Glutamatergic neuron (in vitro differentiated cells): ENCODE data around the gene SCN4A. TPM values are rescaled to one million over a fixed set of nuclear protein-coding genes. Genes with fewer than 3 reads are reported as not detected.
A peak's percentile ranks its signal among the peaks of the same experiment; 100 is the strongest.

Experiments used
- DNase-seq: peaks from one replicate; pipeline ENCODE4 v3.0.0; 2022
- H3K27ac Mint-ChIP-seq: one replicate; pipeline ENCODE4 v1.8.0; 2020; ENCODE audit warnings: mild to moderate bottlenecking, mixed read lengths, inconsistent platforms; ENCODE audit not compliant: unreplicated experiment
- H3K27me3 Mint-ChIP-seq: one replicate; pipeline ENCODE4 v1.8.0; 2020; ENCODE audit warnings: mild to moderate bottlenecking, moderate library complexity, mixed read lengths, inconsistent platforms; ENCODE audit not compliant: unreplicated experiment
- H3K36me3 Mint-ChIP-seq: one replicate; pipeline ENCODE4 v1.8.0; 2020; ENCODE audit warnings: mild to moderate bottlenecking, mixed read lengths, inconsistent platforms; ENCODE audit not compliant: unreplicated experiment
- H3K4me1 Mint-ChIP-seq: one replicate; pipeline ENCODE4 v1.8.0; 2020; ENCODE audit warnings: mild to moderate bottlenecking, low read depth, mixed read lengths, inconsistent platforms; ENCODE audit not compliant: unreplicated experiment
- H3K4me3 Mint-ChIP-seq: one replicate; pipeline ENCODE4 v1.8.0; 2020; ENCODE audit warnings: mild to moderate bottlenecking, mixed read lengths, inconsistent platforms; ENCODE audit not compliant: unreplicated experiment
- H3K9me3 Mint-ChIP-seq: one replicate; pipeline ENCODE4 v1.8.0; 2020; ENCODE audit warnings: mild to moderate bottlenecking, moderate library complexity, mixed read lengths, inconsistent platforms; ENCODE audit not compliant: unreplicated experiment
- total RNA-seq: library from RNA; stranded (reverse); fragmentation: NEBNext Ultra II Directional; extraction: Animal tissue kit (Norgen Biotek cat#: 25700); gene quantifications from one replicate; pipeline ENCODE4 v1.2.1, GENCODE V29; 2021; ENCODE audit not compliant: unreplicated experiment
- TF ChIP-seq, protein P1 (sequence below): fragments of 200-600 bp; sonication (generic); IDR thresholded peaks from one replicate; pipeline ENCODE4 v1.5.0; 2021; ENCODE audit not compliant: partially characterized antibody, unreplicated experiment

Gene SCN4A
- total RNA-seq, 1 donor from 2014 or later, result 7.9 TPM

DNA sequence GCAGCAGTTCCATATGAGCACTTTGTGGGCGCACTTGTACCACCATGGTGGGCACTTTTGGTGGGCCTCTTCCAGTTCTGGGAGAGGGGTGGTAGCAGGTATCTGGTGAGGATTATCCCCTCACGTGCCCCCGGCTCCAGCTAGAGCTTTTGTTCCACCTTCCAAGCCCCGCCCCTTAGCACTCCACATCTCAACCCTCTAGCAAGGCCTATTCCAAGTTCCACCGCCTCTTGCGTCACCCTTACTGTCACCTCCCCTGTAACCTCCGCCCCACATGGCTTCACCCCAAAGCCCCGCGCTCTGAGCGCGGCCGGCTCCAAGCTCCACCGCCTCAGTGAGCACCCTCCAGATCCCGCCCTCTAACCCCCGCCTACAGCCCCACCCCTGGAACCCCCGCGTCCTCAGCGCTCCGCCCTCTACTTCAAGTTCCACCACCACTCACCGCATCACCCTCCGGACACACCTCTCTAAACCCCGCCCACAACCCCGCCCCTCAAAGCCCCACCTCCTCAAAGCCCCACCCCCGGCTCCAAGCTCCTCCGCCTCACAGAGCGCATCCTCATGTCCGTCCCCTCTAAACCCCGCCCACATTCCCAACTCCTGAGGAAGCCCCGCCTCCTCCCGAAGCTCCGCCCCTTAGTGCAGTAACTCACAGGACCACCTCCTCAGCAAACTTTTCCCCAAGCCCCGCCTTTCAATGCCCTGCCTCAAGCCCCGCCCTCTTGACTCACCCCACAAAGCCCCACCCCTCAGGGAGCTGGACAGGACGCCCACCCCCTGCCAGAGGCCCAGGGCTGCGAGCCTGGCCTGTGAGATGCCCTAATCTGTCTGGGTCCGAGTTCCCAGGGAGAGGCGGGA is 11.1 kb downstream of the SCN4A start:
- Mint-ChIP-seq H3K9me3 (peaks cover 2% of the 10 kb centered on the region), H3K4me3 (peak overlapping the region; percentile 61), H3K27ac (no peak overlapping the region), H3K27me3 (no peaks in the 10 kb centered on the region), H3K4me1 (peaks cover 7% of the 10 kb centered on the region), H3K36me3 (no peaks in the 10 kb centered on the region)
- peak; percentile 74 for DNase-seq
- TF ChIP-seq, protein P1, sequence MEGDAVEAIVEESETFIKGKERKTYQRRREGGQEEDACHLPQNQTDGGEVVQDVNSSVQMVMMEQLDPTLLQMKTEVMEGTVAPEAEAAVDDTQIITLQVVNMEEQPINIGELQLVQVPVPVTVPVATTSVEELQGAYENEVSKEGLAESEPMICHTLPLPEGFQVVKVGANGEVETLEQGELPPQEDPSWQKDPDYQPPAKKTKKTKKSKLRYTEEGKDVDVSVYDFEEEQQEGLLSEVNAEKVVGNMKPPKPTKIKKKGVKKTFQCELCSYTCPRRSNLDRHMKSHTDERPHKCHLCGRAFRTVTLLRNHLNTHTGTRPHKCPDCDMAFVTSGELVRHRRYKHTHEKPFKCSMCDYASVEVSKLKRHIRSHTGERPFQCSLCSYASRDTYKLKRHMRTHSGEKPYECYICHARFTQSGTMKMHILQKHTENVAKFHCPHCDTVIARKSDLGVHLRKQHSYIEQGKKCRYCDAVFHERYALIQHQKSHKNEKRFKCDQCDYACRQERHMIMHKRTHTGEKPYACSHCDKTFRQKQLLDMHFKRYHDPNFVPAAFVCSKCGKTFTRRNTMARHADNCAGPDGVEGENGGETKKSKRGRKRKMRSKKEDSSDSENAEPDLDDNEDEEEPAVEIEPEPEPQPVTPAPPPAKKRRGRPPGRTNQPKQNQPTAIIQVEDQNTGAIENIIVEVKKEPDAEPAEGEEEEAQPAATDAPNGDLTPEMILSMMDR, result no peak

DNA sequence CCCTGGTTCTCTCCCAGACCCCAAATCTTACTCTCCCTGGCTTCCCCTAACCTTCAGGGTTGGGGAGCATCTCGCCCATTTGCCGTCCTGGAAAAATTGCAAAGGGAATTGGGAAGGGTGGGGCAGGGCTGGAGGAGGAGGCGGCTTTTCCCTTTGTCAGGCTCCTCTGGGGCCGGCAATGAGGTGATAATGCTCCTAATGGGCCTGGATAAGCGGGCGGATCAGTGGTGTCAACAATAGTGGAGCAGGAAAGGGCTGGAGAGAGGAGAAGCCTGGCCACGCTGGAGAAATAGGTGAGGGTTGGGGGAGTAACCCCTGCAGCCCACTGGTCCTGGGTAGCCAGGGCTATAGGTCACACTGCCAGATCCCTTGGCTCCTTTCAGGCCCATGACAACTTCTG is 12.3 kb downstream of the SCN4A start:
- H3K9me3 Mint-ChIP-seq, result peaks cover 2% of the 10 kb centered on the region
- H3K27me3 Mint-ChIP-seq, result no peaks in the 10 kb centered on the region
- DNase-seq, result no peak
- H3K4me1 Mint-ChIP-seq, result peaks cover 7% of the 10 kb centered on the region
- H3K36me3 Mint-ChIP-seq, result no peaks in the 10 kb centered on the region
- peak overlapping the region; percentile 57 for H3K4me3 Mint-ChIP-seq
- TF ChIP-seq, protein P1, result no peak
- H3K27ac Mint-ChIP-seq, result no peak overlapping the region

DNA sequence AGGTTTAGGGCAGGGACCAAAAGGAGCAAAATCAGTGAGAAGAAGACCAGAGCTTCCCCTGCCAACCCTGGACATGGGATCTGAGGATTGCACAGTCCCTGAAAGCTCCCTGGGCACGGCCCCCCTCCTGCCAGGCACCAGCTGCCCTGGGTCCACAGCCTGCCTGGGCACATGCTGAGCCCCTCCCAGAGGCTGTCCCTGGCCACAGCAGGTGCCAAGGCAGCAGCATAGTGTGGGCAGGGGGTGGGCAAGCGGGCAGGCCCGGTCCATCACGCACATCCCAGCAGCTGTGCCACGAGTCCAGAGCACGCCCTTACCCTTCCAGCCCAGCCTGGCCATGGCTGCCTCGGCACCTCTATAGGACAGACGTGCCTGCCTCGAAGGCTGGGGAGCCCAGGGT is 12.7 kb downstream of the SCN4A start:
- DNase-seq, result no peak
- Mint-ChIP-seq H3K4me3 (peak overlapping the region; percentile 34), H3K36me3 (no peaks in the 10 kb centered on the region), H3K9me3 (peaks cover 2% of the 10 kb centered on the region), H3K27ac (no peak overlapping the region), H3K27me3 (no peaks in the 10 kb centered on the region), H3K4me1 (peaks cover 7% of the 10 kb centered on the region)
- TF ChIP-seq, protein P1, result no peak

DNA sequence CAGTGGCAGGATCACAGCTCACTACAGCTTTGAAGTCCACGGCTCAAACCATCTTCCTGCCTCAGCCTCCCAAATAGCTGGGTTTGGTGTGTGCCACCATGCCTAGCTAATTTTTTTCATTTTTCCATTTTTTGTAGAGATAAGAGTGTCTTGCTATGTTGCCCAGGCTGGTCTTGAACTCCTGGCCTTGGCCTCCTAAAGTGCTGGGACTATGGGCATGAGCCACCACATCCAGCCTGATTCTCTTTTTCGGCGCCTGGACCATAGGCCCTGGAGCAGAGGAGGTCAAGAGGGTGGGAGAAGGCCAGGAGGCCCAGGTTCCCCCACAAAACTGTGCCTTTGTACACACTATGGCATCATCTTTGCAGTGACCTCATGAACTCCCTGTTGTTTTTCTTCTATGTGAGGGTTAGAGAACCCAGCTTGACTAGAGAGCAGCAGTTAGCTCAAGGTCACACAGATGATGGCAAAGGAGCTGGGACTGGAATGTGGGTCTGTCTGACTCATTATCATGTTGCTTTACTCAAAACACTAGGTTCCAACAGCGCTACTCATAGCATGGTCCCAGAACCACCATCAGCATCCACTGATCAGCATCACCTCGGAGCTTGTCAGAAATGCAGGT is 16.3 kb downstream of the SCN4A start:
- TF ChIP-seq, protein P1, result no peak
- no peaks in the 10 kb centered on the region for H3K27me3 Mint-ChIP-seq
- H3K36me3 Mint-ChIP-seq, result no peaks in the 10 kb centered on the region
- peaks cover 11% of the 10 kb centered on the region for H3K4me1 Mint-ChIP-seq
- no peak overlapping the region for H3K27ac Mint-ChIP-seq
- no peak overlapping the region for H3K4me3 Mint-ChIP-seq
- H3K9me3 Mint-ChIP-seq, result peaks cover 2% of the 10 kb centered on the region
- DNase-seq, result no peak

DNA sequence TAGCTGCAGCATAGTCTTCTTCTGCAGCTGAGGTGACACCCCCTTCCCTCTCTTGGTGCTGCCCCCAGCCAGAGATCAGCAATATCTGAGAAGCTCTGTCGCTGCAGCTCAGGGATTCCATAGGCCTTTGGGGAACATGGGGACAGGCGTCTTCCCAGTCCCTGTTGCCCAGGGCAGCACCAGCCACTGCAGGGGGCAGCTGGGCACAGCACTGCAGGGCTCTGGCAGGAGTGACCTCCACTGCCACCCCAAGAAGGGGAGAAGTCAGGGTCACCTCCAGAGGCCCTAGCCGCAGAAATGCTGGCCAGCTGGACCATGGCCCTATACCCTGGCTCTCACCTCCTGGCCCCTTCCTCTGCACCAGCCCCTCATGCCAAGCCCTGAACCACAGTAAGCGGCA is 16.9 kb downstream of the SCN4A start:
- H3K4me3 Mint-ChIP-seq, result no peak overlapping the region
- TF ChIP-seq, protein P1, result no peak
- H3K36me3 Mint-ChIP-seq, result no peaks in the 10 kb centered on the region
- peaks cover 10% of the 10 kb centered on the region for H3K4me1 Mint-ChIP-seq
- H3K27me3 Mint-ChIP-seq, result peaks cover 3% of the 10 kb centered on the region
- H3K27ac Mint-ChIP-seq, result no peak overlapping the region
- DNase-seq, result no peak
- H3K9me3 Mint-ChIP-seq, result peaks cover 2% of the 10 kb centered on the region
